ENCODE results near the gene TMEM140.
"Not testable (repeated sequence)": the region's sequence is repeated elsewhere in the genome, so short reads cannot be mapped to it uniquely, and the experiment has no call there.

TMEM140 gene

GRCh38 chr7:135147899-135148721 is at the start of gene TMEM140:
TMEM140 (plus strand) TSS chr7:135148072; CDS start chr7:135164442, 16,370 bp downstream.
- DNase-seq (ENCODE audit: low read depth) = no peak

GRCh38 chr7:135098391-135098790 is 49.5 kb upstream of the TMEM140 start:
- no peak for DNase-seq (ENCODE audit: low read depth)

GRCh38 chr7:135100856-135101255 is 47.0 kb upstream of the TMEM140 start:
- DNase-seq (ENCODE audit: low read depth) = no peak

GRCh38 chr7:135102372-135102771 is 45.5 kb upstream of the TMEM140 start:
- no peak for DNase-seq (ENCODE audit: low read depth)

- DNase-seq (ENCODE audit: low read depth) = no peak
These were observed 38.3 kb upstream of the TMEM140 start for GRCh38 chr7:135109562-135109961.

- no peak for DNase-seq (ENCODE audit: low read depth)
These were observed 37.9 kb upstream of the TMEM140 start for GRCh38 chr7:135109976-135110375.

GRCh38 chr7:135111379-135111778 is 36.5 kb upstream of the TMEM140 start:
- no peak for DNase-seq (ENCODE audit: low read depth)

GRCh38 chr7:135114622-135115021 is 33.2 kb upstream of the TMEM140 start:
- DNase-seq (ENCODE audit: low read depth) = no peak

- DNase-seq (ENCODE audit: low read depth) = no peak
These were observed 30.8 kb upstream of the TMEM140 start for GRCh38 chr7:135117096-135117495.

GRCh38 chr7:135121868-135122267 is 26.0 kb upstream of the TMEM140 start:
- DNase-seq (ENCODE audit: low read depth) = no peak

- not testable (repeated sequence) for DNase-seq (ENCODE audit: low read depth)
These were observed 23.2 kb upstream of the TMEM140 start for GRCh38 chr7:135124631-135125030.

- DNase-seq (ENCODE audit: low read depth) = no peak
These were observed 18.9 kb upstream of the TMEM140 start for GRCh38 chr7:135128931-135129330.

- no peak for DNase-seq (ENCODE audit: low read depth)
These were observed 18.3 kb upstream of the TMEM140 start for GRCh38 chr7:135129579-135129978.

- DNase-seq (ENCODE audit: low read depth) = no peak
These were observed 3.8 kb upstream of the TMEM140 start for GRCh38 chr7:135143885-135144668.

- no peak for DNase-seq (ENCODE audit: low read depth)
These were observed 452 bp upstream of the TMEM140 start for GRCh38 chr7:135147341-135147898.

GRCh38 chr7:135150072-135150782 is 2.4 kb downstream of the TMEM140 start:
- no peak for DNase-seq (ENCODE audit: low read depth)

GRCh38 chr7:135151132-135151531 is 3.3 kb downstream of the TMEM140 start:
- DNase-seq (ENCODE audit: low read depth) = no peak

GRCh38 chr7:135151533-135151932 is 3.7 kb downstream of the TMEM140 start:
- no peak for DNase-seq (ENCODE audit: low read depth)

- DNase-seq (ENCODE audit: low read depth) = no peak
These were observed 4.6 kb downstream of the TMEM140 start for GRCh38 chr7:135152442-135152841.

- DNase-seq (ENCODE audit: low read depth) = no peak
These were observed 6.9 kb downstream of the TMEM140 start for GRCh38 chr7:135154734-135155133.

GRCh38 chr7:135156290-135156689 is 8.4 kb downstream of the TMEM140 start:
- DNase-seq (ENCODE audit: low read depth) = no peak

- DNase-seq (ENCODE audit: low read depth) = no peak
These were observed 10.3 kb downstream of the TMEM140 start for GRCh38 chr7:135158141-135158655.

Measured in stimulated activated CD8-positive, alpha-beta memory T cell treated with anti-CD3 and anti-CD28 coated beads, Interleukin-15, amount 100 ng/mL, for 24 hours (primary cell).